Activated T-cell treated with anti-CD3 and anti-CD28 coated beads, Interleukin-2, amount 50 U/mL, for 72 hours (primary cell): Measurements from ENCODE around the gene MRPL17. TPM values are rescaled to one million over a fixed set of nuclear protein-coding genes. Genes with fewer than 3 reads are reported as not detected.

ENCODE experiments used
- ATAC-seq, 2 donors: fragments of 150-1000 bp; cut with Tn5 transposase; replicated peaks in 1 of 2; 2 replicates each; pipeline ENCODE4 v1.10.0; 2021; ENCODE audit warnings: moderate library complexity in 2 of 2, mild to moderate bottlenecking in 1 of 2
- DNase-seq, 2 donors: peaks; one replicate each; pipeline ENCODE4 v3.0.0; 2021 to 2022; ENCODE audit warnings: mixed read lengths in 1 of 2
- H3K27ac Mint-ChIP-seq: one replicate; pipeline ENCODE4 v1.8.0; 2022; ENCODE audit warnings: mild to moderate bottlenecking, moderate library complexity, mixed read lengths
- H3K27me3 Mint-ChIP-seq: one replicate; pipeline ENCODE4 v1.8.0; 2022; ENCODE audit warnings: low read depth, mixed read lengths
- H3K36me3 Mint-ChIP-seq, 2 donors: one replicate each; pipeline ENCODE4 v1.8.0; 2022; ENCODE audit warnings: mixed read lengths in 2 of 2, mild to moderate bottlenecking in 1 of 2; ENCODE audit not compliant: insufficient read depth in 2 of 2
- H3K4me1 Mint-ChIP-seq: one replicate; pipeline ENCODE4 v1.8.0; 2022; ENCODE audit warnings: low read depth, mixed read lengths
- H3K4me3 Mint-ChIP-seq, 2 donors: one replicate each; pipeline ENCODE4 v1.8.0; 2022; ENCODE audit warnings: mild to moderate bottlenecking in 2 of 2, mixed read lengths in 2 of 2, moderate library complexity in 2 of 2
- H3K9me3 Mint-ChIP-seq, 2 donors: one replicate each; pipeline ENCODE4 v1.8.0; 2022; ENCODE audit warnings: mixed read lengths in 2 of 2
- total RNA-seq, 2 donors: library from RNA; stranded (reverse); gene quantifications; one replicate each; pipeline ENCODE4 v1.2.3, GENCODE V29; 2022

The MRPL17 gene
- total RNA-seq, 2 donors from 2014 or later = 38.2 to 39.8 TPM

DNA sequence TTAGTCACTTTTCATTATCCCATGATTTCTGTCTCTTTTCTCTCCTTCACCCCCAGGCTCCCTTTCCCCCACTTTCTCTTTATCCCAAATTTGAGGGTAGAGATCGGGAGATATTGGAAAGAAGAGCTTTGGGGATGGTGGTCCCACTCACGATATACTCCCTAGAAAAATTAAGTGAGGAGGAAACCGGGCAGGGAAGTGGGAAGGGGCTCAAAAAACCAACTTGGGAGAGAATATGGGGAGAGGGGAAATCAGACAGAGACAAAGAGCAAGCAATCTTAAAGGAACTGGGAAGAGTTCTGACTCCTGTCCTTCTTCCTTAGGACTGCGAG, 26.6 kb downstream of the MRPL17 start:
- ATAC-seq (no peak), DNase-seq (no peak)
- H3K9me3 Mint-ChIP-seq = no peaks in the 10 kb centered on the region
- H3K36me3 Mint-ChIP-seq = peaks cover 0 to 3% of the 10 kb centered on the region in 2 donors
- H3K4me1 Mint-ChIP-seq = no peaks in the 10 kb centered on the region
- peaks cover 15% of the 10 kb centered on the region for H3K27me3 Mint-ChIP-seq
- no peak overlapping the region for H3K27ac Mint-ChIP-seq
- peak overlapping the region; percentile 74 to 78 for H3K4me3 Mint-ChIP-seq

DNA sequence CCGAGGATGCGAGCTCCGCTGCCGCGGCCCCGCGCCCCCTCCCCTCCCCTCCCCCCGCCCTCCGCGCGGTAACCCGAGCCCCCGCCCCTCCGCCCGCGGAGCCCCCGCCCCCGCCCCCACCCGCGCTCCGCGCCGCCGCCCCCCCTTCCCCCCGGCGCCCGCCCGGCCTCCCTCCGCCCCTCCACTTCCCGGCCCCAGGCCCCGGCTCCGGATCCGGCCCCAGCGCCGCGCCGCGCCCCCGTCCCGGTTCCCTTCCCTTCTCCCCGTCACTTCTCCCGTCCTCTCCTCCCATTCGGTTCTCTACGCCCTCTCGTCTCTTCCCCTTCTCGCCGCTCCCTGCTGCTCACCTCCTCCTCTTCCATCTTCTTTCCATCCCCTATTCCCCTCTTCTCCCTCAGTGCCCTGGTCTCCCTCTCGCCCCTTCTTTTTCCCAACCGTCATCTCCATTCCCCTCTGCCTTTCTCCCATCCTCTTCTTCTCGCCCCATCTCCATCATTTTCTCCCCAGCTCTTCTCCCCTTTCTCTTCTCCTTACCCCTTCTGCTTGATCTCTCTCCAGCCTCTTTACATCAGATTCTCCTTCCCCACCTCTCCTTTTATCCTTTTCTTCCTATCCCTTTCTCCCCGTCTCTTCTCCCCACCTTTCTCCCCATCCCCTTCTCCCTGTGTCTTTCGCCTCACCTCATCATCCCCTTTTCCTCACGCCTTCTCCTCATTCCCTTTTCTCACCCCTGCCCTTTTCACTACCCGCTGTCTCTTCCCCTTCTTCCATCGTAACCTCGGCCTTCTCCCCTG, 27.2 kb downstream of the MRPL17 start, which contains the start of gene DCHS1:
DCHS1 (minus strand) TSS at position 20 of the 794 bp plus-strand sequence. CDS start 14,196 bp downstream, outside the sequence.
- Mint-ChIP-seq H3K4me1 (no peaks in the 10 kb centered on the region), H3K27ac (peak within 1 kb of the TSS; percentile 42), H3K9me3 (no peaks in the 10 kb centered on the region), H3K4me3 (peak within 1 kb of the TSS; percentile 74 to 78), H3K27me3 (peaks cover 15% of the 10 kb centered on the region), H3K36me3 (peaks cover 0 to 3% of the 10 kb centered on the region in 2 donors)
- DNase-seq = peak in 1 of 2 donors; percentile 19
- ATAC-seq = peak in 1 of 2 donors; percentile 10

DNA sequence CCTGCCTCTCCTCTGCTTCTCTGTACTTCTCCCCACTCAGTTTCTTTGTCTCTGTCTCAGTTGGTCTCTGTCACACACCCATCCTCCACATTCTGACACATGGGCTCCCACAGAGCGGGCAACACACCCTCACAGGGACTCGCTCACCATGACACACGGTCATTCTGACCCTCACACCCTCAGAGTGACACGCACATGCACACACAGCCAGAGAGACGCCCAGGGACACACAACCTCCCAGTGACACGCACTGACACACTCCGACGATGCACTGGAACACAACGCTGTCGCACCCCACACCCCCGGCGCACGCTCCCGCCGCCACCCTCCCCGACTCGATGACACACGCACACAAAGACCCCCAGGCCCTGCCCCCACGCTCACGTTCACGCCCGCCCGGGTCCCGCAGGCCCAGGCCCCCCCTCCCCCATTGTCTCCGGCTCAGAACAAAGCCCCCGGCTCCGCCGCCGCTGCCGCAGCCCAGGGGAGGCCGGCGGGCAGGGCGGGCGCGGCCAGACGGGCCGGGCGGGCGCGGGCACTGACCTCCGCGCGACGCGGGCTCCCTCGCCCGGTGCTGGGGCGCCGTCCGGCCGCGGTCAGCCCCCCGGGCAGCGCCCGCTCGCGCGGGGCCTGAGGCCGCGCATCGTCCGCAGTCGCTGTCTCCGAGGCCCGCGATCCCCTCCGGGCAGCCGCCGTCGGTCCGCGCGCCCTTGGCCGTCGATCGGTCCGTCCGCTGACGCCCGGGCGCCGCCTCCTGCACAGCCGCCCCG, 27.9 kb downstream of the MRPL17 start:
- Mint-ChIP-seq H3K4me3 (no peak overlapping the region), H3K9me3 (no peaks in the 10 kb centered on the region), H3K27me3 (peaks cover 15% of the 10 kb centered on the region), H3K27ac (no peak overlapping the region), H3K36me3 (peaks cover 0 to 3% of the 10 kb centered on the region in 2 donors), H3K4me1 (no peaks in the 10 kb centered on the region)
- ATAC-seq = peak; percentile 64 to 68
- DNase-seq = peak; percentile 43 to 45

DNA sequence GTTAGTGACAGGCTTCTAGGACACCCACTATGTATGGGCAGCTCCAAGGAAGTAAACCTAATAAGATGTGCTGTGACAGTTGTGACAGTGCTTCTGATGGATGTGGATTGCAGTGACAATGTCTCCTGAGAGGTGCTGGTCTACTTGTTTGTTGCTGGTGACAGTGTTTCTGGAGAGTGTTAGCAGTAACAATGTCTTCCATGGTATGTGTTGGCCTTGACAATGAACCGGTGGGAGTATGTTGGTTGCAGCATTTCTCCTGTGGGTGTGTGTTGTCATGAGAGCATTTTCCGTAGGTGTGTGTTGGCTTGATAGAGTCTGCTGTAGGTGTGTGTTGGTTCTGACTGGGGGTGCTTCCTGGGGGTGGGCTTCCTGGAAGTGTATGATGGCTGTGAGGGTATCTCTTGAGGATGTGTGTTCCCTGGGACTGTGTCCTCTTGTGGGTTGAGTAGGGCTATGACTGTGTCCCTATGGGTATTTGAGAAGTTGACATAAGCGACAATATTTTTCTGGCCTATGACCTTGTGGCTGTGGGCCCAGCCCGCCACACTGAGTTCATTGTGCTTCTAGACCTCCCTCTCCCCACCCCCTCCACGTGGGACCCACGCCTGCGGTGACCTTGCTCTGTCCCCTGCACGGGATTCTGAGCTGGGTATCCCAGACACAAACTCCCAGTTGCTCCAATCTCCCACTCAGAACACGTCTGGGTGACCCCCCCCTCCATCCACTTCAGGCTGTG, 28.7 kb downstream of the MRPL17 start:
- ATAC-seq (peak; percentile 20 to 23), DNase-seq (no peak)
- Mint-ChIP-seq H3K27ac (no peak overlapping the region), H3K27me3 (peaks cover 15% of the 10 kb centered on the region), H3K36me3 (peaks cover 0 to 3% of the 10 kb centered on the region in 2 donors), H3K9me3 (no peaks in the 10 kb centered on the region), H3K4me1 (no peaks in the 10 kb centered on the region), H3K4me3 (no peak overlapping the region)

DNA sequence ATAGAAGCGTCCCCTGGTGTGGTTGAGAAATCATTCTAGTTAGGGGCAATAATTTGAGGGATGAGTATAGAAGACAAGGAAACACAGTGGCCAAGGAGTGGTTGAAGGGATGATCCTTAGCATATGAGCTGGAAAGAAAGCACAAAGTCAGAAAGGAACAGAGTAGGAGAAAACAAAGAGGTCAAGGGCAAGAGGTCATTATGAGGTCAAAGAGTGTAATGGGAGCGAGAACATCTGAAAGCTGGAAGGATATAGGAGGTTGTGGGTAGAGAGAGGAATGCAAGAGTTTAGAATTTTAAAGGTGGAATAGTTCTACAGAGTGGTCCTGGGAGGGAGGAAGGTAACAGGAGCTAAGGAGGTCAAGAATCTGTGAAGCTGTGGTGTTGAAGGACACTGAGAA, 29.5 kb downstream of the MRPL17 start:
- Mint-ChIP-seq H3K4me3 (no peak overlapping the region), H3K9me3 (no peaks in the 10 kb centered on the region), H3K4me1 (no peaks in the 10 kb centered on the region), H3K36me3 (peaks cover 0 to 3% of the 10 kb centered on the region in 2 donors), H3K27me3 (peaks cover 15% of the 10 kb centered on the region), H3K27ac (no peak overlapping the region)
- ATAC-seq = no peak
- no peak for DNase-seq

DNA sequence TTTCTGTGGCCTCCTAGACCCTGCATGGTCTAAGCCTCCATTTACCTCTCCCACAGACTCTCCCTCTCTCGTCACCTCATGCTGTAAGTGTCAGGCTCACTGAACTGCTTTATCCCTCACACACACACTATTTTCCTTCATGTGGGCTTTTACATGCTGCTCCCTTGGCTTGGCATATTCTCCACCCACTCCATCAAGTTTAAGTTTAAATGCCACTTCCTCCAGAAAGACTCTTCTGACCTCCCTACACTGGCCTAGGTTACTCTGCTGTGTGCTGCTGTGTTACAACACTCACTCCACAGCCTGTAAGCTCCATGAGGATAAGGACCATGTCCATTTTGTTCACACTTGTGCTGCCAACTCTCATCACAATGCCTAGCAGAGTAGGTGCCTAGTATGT, 30.0 kb downstream of the MRPL17 start:
- Mint-ChIP-seq H3K27me3 (peaks cover 15% of the 10 kb centered on the region), H3K4me1 (no peaks in the 10 kb centered on the region), H3K27ac (no peak overlapping the region), H3K4me3 (no peak overlapping the region), H3K36me3 (peaks cover 0 to 3% of the 10 kb centered on the region in 2 donors), H3K9me3 (no peaks in the 10 kb centered on the region)
- DNase-seq (no peak), ATAC-seq (no peak)

DNA sequence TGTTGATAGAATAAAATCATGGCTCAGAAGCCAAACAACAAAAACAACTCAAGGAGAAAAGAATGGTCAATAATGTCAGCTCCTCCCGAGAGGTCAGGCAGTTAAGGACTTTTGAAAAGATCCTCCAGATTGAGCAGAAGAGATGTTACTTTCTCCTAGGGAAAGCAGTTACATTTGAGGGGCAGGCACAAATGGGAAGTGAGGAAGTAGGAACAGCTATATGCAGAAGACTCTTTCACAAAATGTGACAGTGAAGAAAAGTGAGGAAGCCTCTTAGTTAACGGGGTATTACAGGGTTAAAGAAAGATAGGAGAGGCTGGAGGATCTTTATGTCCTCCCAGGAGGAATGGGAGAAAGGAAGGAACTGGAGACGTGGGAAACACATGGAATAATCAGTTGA, 31.0 kb downstream of the MRPL17 start:
- ATAC-seq (no peak), DNase-seq (no peak)
- Mint-ChIP-seq H3K4me3 (no peak overlapping the region), H3K36me3 (peaks cover 0 to 3% of the 10 kb centered on the region in 2 donors), H3K27ac (no peak overlapping the region), H3K27me3 (peaks cover 14% of the 10 kb centered on the region), H3K9me3 (no peaks in the 10 kb centered on the region), H3K4me1 (no peaks in the 10 kb centered on the region)

DNA sequence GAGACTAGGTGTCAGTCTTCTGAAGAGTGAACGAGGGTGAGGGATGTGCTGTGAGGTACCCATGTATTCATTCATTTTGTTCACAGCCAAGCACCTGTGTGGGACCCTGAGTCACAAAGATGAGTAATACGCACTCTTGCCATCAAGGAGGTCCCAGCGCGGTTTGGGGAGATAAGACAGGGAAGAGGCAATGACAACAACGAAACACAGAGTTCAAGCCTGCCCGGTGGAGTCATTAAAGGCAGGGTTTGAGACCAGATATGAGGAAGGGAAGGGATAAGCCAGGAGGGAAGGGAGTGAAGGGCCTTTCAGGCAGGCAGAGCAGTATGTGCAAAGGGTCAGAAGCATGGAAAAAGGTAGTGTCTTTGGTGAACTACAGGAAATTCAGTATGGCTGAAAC, 32.2 kb downstream of the MRPL17 start:
- Mint-ChIP-seq H3K4me3 (no peak overlapping the region), H3K36me3 (peaks cover 0 to under 1% of the 10 kb centered on the region in 2 donors), H3K9me3 (no peaks in the 10 kb centered on the region), H3K27ac (no peak overlapping the region), H3K4me1 (no peaks in the 10 kb centered on the region), H3K27me3 (peaks cover 2% of the 10 kb centered on the region)
- peak in 1 of 2 donors; percentile 61 for DNase-seq
- peak; percentile 62 to 77 for ATAC-seq

DNA sequence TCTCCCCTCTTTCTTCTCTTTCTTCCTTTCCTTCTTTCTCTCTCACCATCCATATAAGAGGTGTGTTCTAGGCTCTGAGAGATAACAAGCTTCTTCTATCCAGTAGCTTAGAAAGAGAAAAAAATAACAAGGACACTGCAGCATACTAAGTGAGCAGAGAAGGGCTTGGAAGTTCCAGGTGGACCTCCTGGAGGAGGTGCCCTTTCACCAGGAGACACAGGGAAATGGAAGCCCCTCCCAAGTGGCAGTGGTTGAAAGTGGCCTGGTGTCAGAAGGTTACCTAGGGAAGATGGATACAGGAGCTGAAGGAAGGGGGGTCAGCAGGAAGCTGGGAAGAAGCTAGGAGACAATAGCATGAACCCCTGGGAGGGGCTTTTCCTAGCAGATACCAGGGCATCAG, 33.0 kb downstream of the MRPL17 start:
- ATAC-seq (no peak), DNase-seq (no peak)
- no peaks in the 10 kb centered on the region for H3K4me1 Mint-ChIP-seq
- H3K27me3 Mint-ChIP-seq = no peaks in the 10 kb centered on the region
- no peaks in the 10 kb centered on the region for H3K36me3 Mint-ChIP-seq
- no peak overlapping the region for H3K27ac Mint-ChIP-seq
- H3K9me3 Mint-ChIP-seq = no peaks in the 10 kb centered on the region
- H3K4me3 Mint-ChIP-seq = no peak overlapping the region

DNA sequence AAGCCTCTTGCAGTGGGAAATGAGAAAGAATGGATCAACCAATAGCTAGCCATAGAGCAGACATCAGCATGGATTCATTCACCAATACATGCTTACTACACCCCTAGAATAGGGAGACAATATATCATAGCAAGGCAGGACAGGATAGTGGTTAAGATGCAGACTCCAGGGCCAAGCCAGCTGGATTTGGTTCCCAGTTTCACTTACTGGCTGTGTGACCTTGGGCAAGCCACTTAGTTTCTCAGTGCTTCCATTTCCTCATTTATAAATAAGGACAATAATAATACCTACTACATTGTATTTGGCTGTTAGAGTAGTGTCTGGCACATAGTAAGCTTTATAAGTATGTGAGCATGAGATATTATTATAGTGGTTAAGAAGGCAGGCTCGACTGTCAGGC, 34.6 kb downstream of the MRPL17 start:
- Mint-ChIP-seq H3K4me1 (no peaks in the 10 kb centered on the region), H3K27me3 (no peaks in the 10 kb centered on the region), H3K27ac (no peak overlapping the region), H3K9me3 (no peaks in the 10 kb centered on the region), H3K36me3 (no peaks in the 10 kb centered on the region), H3K4me3 (no peak overlapping the region)
- ATAC-seq = no peak
- no peak for DNase-seq

DNA sequence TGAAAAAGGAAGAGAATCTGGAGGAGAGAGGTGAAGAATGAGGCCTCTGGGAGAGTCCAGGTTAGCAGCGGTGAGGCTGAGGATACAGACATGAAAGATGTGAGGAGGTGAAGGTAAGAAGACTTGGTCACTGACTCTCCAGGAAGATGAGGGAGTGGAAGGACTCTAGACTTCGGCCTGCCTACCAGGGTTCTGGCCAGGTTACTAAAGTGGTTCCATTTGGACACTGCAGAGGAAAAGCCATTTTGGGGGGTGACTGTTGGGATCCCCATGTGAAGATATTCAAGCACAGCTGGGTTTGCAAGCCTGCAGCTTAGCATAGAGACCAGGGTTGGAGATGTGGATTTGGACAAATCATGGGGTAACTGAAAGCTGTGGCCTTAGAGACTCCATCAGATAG, 35.3 kb downstream of the MRPL17 start:
- H3K9me3 Mint-ChIP-seq = no peaks in the 10 kb centered on the region
- no peaks in the 10 kb centered on the region for H3K4me1 Mint-ChIP-seq
- H3K27me3 Mint-ChIP-seq = no peaks in the 10 kb centered on the region
- ATAC-seq (no peak), DNase-seq (no peak)
- H3K4me3 Mint-ChIP-seq = no peak overlapping the region
- H3K27ac Mint-ChIP-seq = no peak overlapping the region
- no peaks in the 10 kb centered on the region for H3K36me3 Mint-ChIP-seq

DNA sequence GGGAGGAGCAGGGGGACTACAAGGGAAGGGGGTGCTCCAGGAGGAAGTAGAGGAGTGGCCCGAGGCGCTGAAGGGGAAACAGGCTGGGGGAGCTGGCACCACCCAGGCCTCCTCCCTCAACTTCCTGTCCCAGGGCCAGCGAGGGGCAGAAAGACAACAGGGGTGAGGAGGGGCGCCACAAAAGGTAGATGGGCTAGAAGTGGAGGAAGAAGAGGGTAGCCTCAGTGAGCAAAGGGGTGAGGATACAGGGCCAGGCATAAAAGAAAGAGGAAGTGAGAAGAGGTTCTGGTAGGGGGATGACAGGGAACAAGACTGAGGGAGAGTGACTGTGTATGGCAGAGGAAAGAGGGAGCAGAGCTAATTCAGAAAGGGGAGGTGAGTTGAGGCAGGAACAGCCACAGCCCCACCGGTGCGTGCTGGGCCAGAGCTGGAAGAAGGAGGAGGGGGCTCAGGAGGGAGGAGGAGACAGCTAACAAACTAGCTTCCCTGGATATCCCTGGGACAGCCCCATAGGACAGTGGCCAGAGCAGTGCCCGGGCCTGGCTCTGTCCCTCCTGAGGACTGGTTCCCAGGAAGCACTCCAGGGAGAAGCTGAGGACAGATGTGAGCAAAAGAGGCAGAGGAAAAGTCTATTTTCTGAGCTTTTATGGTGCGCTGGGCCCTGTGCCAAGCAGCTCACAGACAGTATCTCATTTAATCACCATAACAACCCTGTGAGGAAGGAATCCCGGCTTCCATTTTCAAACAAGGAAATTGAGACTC, 36.0 kb downstream of the MRPL17 start:
- Mint-ChIP-seq H3K27me3 (no peaks in the 10 kb centered on the region), H3K4me1 (no peaks in the 10 kb centered on the region)

More for the DNA sequence above, 36.0 kb downstream of the MRPL17 start:
- Mint-ChIP-seq H3K36me3 (no peaks in the 10 kb centered on the region), H3K27ac (no peak overlapping the region), H3K4me3 (no peak overlapping the region), H3K9me3 (no peaks in the 10 kb centered on the region)
- ATAC-seq (peak; percentile 51 to 65), DNase-seq (peak; percentile 40 to 58)
